ENCODE data around the gene PDE11A. TPM values are rescaled to one million over a fixed set of nuclear protein-coding genes. Genes with fewer than 3 reads are reported as not detected.

Gene PDE11A
- total RNA-seq, 5 donors from 2014 or later (not counting 1 experiment from before 2014, with no cell fraction given), result not detected

- Histone ChIP-seq H3K36me3 (ENCODE audit: control insufficient read depth in 2 of 2, extremely low read depth in 1 of 2, insufficient read depth in 1 of 2, low read length in 1 of 2) (no peaks in the 10 kb centered on the region), H3K4me1 (ENCODE audit: control insufficient read depth in 1 of 2, extremely low read depth in 1 of 2, insufficient read depth in 2 of 2, low read length in 2 of 2) (no peaks in the 10 kb centered on the region), H3K4me3 (ENCODE audit: control insufficient read depth in 1 of 2, extremely low read depth in 1 of 2, low read length in 1 of 2) (no peak overlapping the region), H3K27me3 (replicated peaks in 1 of 2; ENCODE audit: control insufficient read depth in 2 of 2, extremely low read depth in 1 of 2, insufficient read depth in 2 of 2, low read length in 1 of 2) (no peaks in the 10 kb centered on the region), H3K27ac (ENCODE audit: low read length) (no peak overlapping the region), H3K9me3 (no peaks in the 10 kb centered on the region)
- H3K36me3 Mint-ChIP-seq, result no peaks in the 10 kb centered on the region
- no peaks in the 10 kb centered on the region for H3K4me1 Mint-ChIP-seq
- WGBS (ENCODE audit: insufficient coverage), result 90% methylated on average over 2 of the region's 5 CpGs
- POLR2A ChIA-PET, result no interaction called here
- H3K9me3 Mint-ChIP-seq, result no peaks in the 10 kb centered on the region
- CTCF ChIA-PET, result no interaction called here
- no peak for DNase-seq
- no peak for ATAC-seq (replicated peaks in 1 of 4)
- H3K4me3 Mint-ChIP-seq, result no peak overlapping the region
- no peak overlapping the region for H3K27ac Mint-ChIP-seq
- H3K27me3 Mint-ChIP-seq, result peaks cover 3 to 7% of the 10 kb centered on the region in 2 donors
Measured at GRCh38 chr2:178008636-178009289, 63.8 kb downstream of the PDE11A start.

- no peak overlapping the region for H3K27ac ChIP-seq (ENCODE audit: low read length)
- Mint-ChIP-seq H3K4me3 (no peak overlapping the region), H3K27me3 (peaks cover 6 to 11% of the 10 kb centered on the region in 2 donors), H3K36me3 (no peaks in the 10 kb centered on the region), H3K9me3 (no peaks in the 10 kb centered on the region), H3K27ac (no peak overlapping the region), H3K4me1 (no peaks in the 10 kb centered on the region)
- WGBS (ENCODE audit: insufficient coverage), result no CpG with 5 or more reads among the region's 1 CpG
- ChIA-PET POLR2A (no interaction called here), CTCF (no interaction called here)
- DNase-seq (no peak), ATAC-seq (replicated peaks in 1 of 4) (no peak)
- no peak overlapping the region for H3K4me3 ChIP-seq (ENCODE audit: control insufficient read depth in 1 of 2, extremely low read depth in 1 of 2, low read length in 1 of 2)
- no peaks in the 10 kb centered on the region for H3K27me3 ChIP-seq (replicated peaks in 1 of 2; ENCODE audit: control insufficient read depth in 2 of 2, extremely low read depth in 1 of 2, insufficient read depth in 2 of 2, low read length in 1 of 2)
- no peaks in the 10 kb centered on the region for H3K4me1 ChIP-seq (ENCODE audit: control insufficient read depth in 1 of 2, extremely low read depth in 1 of 2, insufficient read depth in 2 of 2, low read length in 2 of 2)
- no peaks in the 10 kb centered on the region for H3K9me3 ChIP-seq
- H3K36me3 ChIP-seq (ENCODE audit: control insufficient read depth in 2 of 2, extremely low read depth in 1 of 2, insufficient read depth in 1 of 2, low read length in 1 of 2), result no peaks in the 10 kb centered on the region
Measured at GRCh38 chr2:178006710-178007109, 65.9 kb downstream of the PDE11A start.

- Histone ChIP-seq H3K27me3 (replicated peaks in 1 of 2; ENCODE audit: control insufficient read depth in 2 of 2, extremely low read depth in 1 of 2, insufficient read depth in 2 of 2, low read length in 1 of 2) (no peaks in the 10 kb centered on the region), H3K36me3 (ENCODE audit: control insufficient read depth in 2 of 2, extremely low read depth in 1 of 2, insufficient read depth in 1 of 2, low read length in 1 of 2) (no peaks in the 10 kb centered on the region), H3K9me3 (no peaks in the 10 kb centered on the region), H3K4me1 (ENCODE audit: control insufficient read depth in 1 of 2, extremely low read depth in 1 of 2, insufficient read depth in 2 of 2, low read length in 2 of 2) (no peaks in the 10 kb centered on the region), H3K4me3 (ENCODE audit: control insufficient read depth in 1 of 2, extremely low read depth in 1 of 2, low read length in 1 of 2) (no peak overlapping the region), H3K27ac (ENCODE audit: low read length) (no peak overlapping the region)
- CTCF ChIA-PET, result no interaction called here
- Mint-ChIP-seq H3K36me3 (no peaks in the 10 kb centered on the region), H3K4me1 (no peaks in the 10 kb centered on the region), H3K9me3 (no peaks in the 10 kb centered on the region), H3K27ac (no peak overlapping the region), H3K27me3 (peaks cover 6 to 11% of the 10 kb centered on the region in 2 donors), H3K4me3 (no peak overlapping the region)
- DNase-seq (no peak), ATAC-seq (replicated peaks in 1 of 4) (no peak)
- POLR2A ChIA-PET, result no interaction called here
Measured at GRCh38 chr2:178005756-178006155, 66.8 kb downstream of the PDE11A start.

- Histone ChIP-seq H3K4me3 (ENCODE audit: control insufficient read depth in 1 of 2, extremely low read depth in 1 of 2, low read length in 1 of 2) (no peak overlapping the region), H3K27me3 (replicated peaks in 1 of 2; ENCODE audit: control insufficient read depth in 2 of 2, extremely low read depth in 1 of 2, insufficient read depth in 2 of 2, low read length in 1 of 2) (no peaks in the 10 kb centered on the region), H3K36me3 (ENCODE audit: control insufficient read depth in 2 of 2, extremely low read depth in 1 of 2, insufficient read depth in 1 of 2, low read length in 1 of 2) (no peaks in the 10 kb centered on the region), H3K4me1 (ENCODE audit: control insufficient read depth in 1 of 2, extremely low read depth in 1 of 2, insufficient read depth in 2 of 2, low read length in 2 of 2) (no peaks in the 10 kb centered on the region), H3K9me3 (no peaks in the 10 kb centered on the region), H3K27ac (ENCODE audit: low read length) (no peak overlapping the region)
- H3K27me3 Mint-ChIP-seq, result peaks cover 6 to 9% of the 10 kb centered on the region in 2 donors
- CTCF ChIA-PET, result no interaction called here
- no peak overlapping the region for H3K4me3 Mint-ChIP-seq
- POLR2A ChIA-PET, result no interaction called here
- H3K4me1 Mint-ChIP-seq, result no peaks in the 10 kb centered on the region
- no peak for DNase-seq
- no peak overlapping the region for H3K27ac Mint-ChIP-seq
- H3K36me3 Mint-ChIP-seq, result no peaks in the 10 kb centered on the region
- H3K9me3 Mint-ChIP-seq, result no peaks in the 10 kb centered on the region
- no peak for ATAC-seq (replicated peaks in 1 of 4)
Measured at GRCh38 chr2:178002038-178002437, 70.5 kb downstream of the PDE11A start.

- ChIA-PET POLR2A (no interaction called here), CTCF (no interaction called here)
- no CpG with 5 or more reads among the region's 4 CpGs for WGBS (ENCODE audit: insufficient coverage)
Measured at GRCh38 chr2:177998996-177999395, 73.6 kb downstream of the PDE11A start.

GRCh38 chr2:177998006-177998405, 74.6 kb downstream of the PDE11A start:
- ATAC-seq (replicated peaks in 1 of 4) (no peak), DNase-seq (no peak)
- Histone ChIP-seq H3K27ac (ENCODE audit: low read length) (no peak overlapping the region), H3K4me1 (ENCODE audit: control insufficient read depth in 1 of 2, extremely low read depth in 1 of 2, insufficient read depth in 2 of 2, low read length in 2 of 2) (no peaks in the 10 kb centered on the region), H3K9me3 (no peaks in the 10 kb centered on the region), H3K4me3 (ENCODE audit: control insufficient read depth in 1 of 2, extremely low read depth in 1 of 2, low read length in 1 of 2) (no peak overlapping the region), H3K36me3 (ENCODE audit: control insufficient read depth in 2 of 2, extremely low read depth in 1 of 2, insufficient read depth in 1 of 2, low read length in 1 of 2) (no peaks in the 10 kb centered on the region), H3K27me3 (replicated peaks in 1 of 2; ENCODE audit: control insufficient read depth in 2 of 2, extremely low read depth in 1 of 2, insufficient read depth in 2 of 2, low read length in 1 of 2) (no peaks in the 10 kb centered on the region)
- WGBS (ENCODE audit: insufficient coverage), result no CpG with 5 or more reads among the region's 2 CpGs
- CTCF ChIA-PET, result no interaction called here
- POLR2A ChIA-PET, result no interaction called here
- H3K4me1 Mint-ChIP-seq, result no peaks in the 10 kb centered on the region
- H3K27ac Mint-ChIP-seq, result no peak overlapping the region
- H3K9me3 Mint-ChIP-seq, result no peaks in the 10 kb centered on the region
- H3K4me3 Mint-ChIP-seq, result no peak overlapping the region
- H3K36me3 Mint-ChIP-seq, result no peaks in the 10 kb centered on the region
- H3K27me3 Mint-ChIP-seq, result peaks cover 3 to 6% of the 10 kb centered on the region in 2 donors

More at GRCh38 chr2:177998996-177999395, 73.6 kb downstream of the PDE11A start:
- no peaks in the 10 kb centered on the region for H3K9me3 Mint-ChIP-seq
- no peak overlapping the region for H3K4me3 ChIP-seq (ENCODE audit: control insufficient read depth in 1 of 2, extremely low read depth in 1 of 2, low read length in 1 of 2)
- no peaks in the 10 kb centered on the region for H3K36me3 Mint-ChIP-seq
- DNase-seq, result no peak
- no peaks in the 10 kb centered on the region for H3K27me3 ChIP-seq (replicated peaks in 1 of 2; ENCODE audit: control insufficient read depth in 2 of 2, extremely low read depth in 1 of 2, insufficient read depth in 2 of 2, low read length in 1 of 2)
- H3K27ac Mint-ChIP-seq, result no peak overlapping the region
- no peaks in the 10 kb centered on the region for H3K4me1 Mint-ChIP-seq
- H3K9me3 ChIP-seq, result no peaks in the 10 kb centered on the region
- no peaks in the 10 kb centered on the region for H3K36me3 ChIP-seq (ENCODE audit: control insufficient read depth in 2 of 2, extremely low read depth in 1 of 2, insufficient read depth in 1 of 2, low read length in 1 of 2)
- ATAC-seq (replicated peaks in 1 of 4), result no peak
- no peaks in the 10 kb centered on the region for H3K4me1 ChIP-seq (ENCODE audit: control insufficient read depth in 1 of 2, extremely low read depth in 1 of 2, insufficient read depth in 2 of 2, low read length in 2 of 2)
- H3K27me3 Mint-ChIP-seq, result peaks cover 6 to 9% of the 10 kb centered on the region in 2 donors
- no peak overlapping the region for H3K4me3 Mint-ChIP-seq
- H3K27ac ChIP-seq (ENCODE audit: low read length), result no peak overlapping the region

GRCh38 chr2:177992992-177993391, 79.6 kb downstream of the PDE11A start:
- Mint-ChIP-seq H3K4me3 (no peak overlapping the region), H3K36me3 (no peaks in the 10 kb centered on the region), H3K9me3 (no peaks in the 10 kb centered on the region), H3K4me1 (no peaks in the 10 kb centered on the region), H3K27ac (no peak overlapping the region), H3K27me3 (peaks cover 5 to 7% of the 10 kb centered on the region in 2 donors)
- Histone ChIP-seq H3K27ac (ENCODE audit: low read length) (no peak overlapping the region), H3K4me3 (ENCODE audit: control insufficient read depth in 1 of 2, extremely low read depth in 1 of 2, low read length in 1 of 2) (no peak overlapping the region), H3K36me3 (ENCODE audit: control insufficient read depth in 2 of 2, extremely low read depth in 1 of 2, insufficient read depth in 1 of 2, low read length in 1 of 2) (no peaks in the 10 kb centered on the region), H3K27me3 (replicated peaks in 1 of 2; ENCODE audit: control insufficient read depth in 2 of 2, extremely low read depth in 1 of 2, insufficient read depth in 2 of 2, low read length in 1 of 2) (no peaks in the 10 kb centered on the region), H3K4me1 (ENCODE audit: control insufficient read depth in 1 of 2, extremely low read depth in 1 of 2, insufficient read depth in 2 of 2, low read length in 2 of 2) (no peaks in the 10 kb centered on the region), H3K9me3 (no peaks in the 10 kb centered on the region)
- ChIA-PET CTCF (interaction anchor here (0.6 to 1.1 kb wide), 2 partner anchors 8 to 120 kb away, joined by 3 to 6 read pairs; no protein-coding TSS in a partner anchor), POLR2A (no interaction called here)
- 57% methylated on average over 1 of the region's 2 CpGs for WGBS (ENCODE audit: insufficient coverage)
- DNase-seq, result no peak
- ATAC-seq (replicated peaks in 1 of 4), result no peak

Data from T-cell (primary cell).